ENCODE results near the gene OR52W1. TPM values are rescaled to one million over a fixed set of nuclear protein-coding genes. Genes with fewer than 3 reads are reported as not detected.
"Not testable (repeated sequence)": the region's sequence is repeated elsewhere in the genome, so short reads cannot be mapped to it uniquely, and the experiment has no call there.

The OR52W1 gene
- total RNA-seq, 1 donor, result not detected

DNA sequence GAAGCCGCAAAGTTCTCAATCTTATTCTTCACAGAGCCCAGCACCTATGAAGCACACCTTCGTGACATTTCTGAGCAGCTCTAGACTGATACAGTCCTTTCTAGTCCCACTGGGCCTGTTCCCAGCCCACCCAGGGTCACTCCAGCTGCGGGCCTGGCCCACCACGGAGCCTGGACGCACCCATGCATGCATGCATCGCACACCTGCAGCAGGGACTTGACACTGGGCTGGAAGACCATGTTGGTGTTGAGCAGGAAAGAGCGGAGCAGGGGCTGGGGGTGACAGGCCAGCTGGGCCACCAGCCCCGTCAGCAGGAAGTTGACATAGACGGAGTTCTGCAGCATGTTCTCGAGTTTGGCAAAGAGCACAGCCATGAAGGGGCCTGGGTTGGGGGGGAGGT lies 15.5 kb downstream of the OR52W1 start:
- no peak for DNase-seq (ENCODE audit: low read depth in 2 of 3, low spot score in 2 of 3)

DNA sequence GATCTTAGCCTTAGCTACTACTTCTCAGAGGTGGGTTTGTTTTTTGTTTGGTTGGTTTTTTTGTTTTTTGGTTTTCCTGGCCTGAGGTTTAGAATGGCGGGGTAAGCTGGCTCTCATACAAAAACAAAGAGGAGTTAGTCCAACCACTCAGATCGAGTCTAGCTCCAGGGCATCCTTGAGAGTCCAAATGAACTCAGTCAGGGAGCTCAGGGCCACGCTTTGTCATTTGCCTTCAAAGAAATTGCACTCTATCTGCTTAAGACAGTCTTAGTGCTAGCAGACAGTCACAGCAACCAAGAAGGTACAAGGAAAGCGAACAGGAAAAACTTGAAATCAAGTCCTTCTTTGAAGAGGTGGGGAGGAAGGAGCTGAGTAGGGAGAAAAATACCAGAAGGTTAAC lies 17.5 kb downstream of the OR52W1 start:
- no peak for DNase-seq (ENCODE audit: low read depth in 2 of 3, low spot score in 2 of 3)

- DNase-seq (ENCODE audit: low read depth in 2 of 3, low spot score in 2 of 3), result no peak
These were observed 18.7 kb downstream of the OR52W1 start for GRCh38 chr11:6217722-6218121.

- no peak for DNase-seq (ENCODE audit: low read depth in 2 of 3, low spot score in 2 of 3)
These were observed 20.3 kb downstream of the OR52W1 start for GRCh38 chr11:6219359-6219758.

GRCh38 chr11:6223854-6224253 lies 24.8 kb downstream of the OR52W1 start:
- no peak for DNase-seq (ENCODE audit: low read depth in 2 of 3, low spot score in 2 of 3)

DNA sequence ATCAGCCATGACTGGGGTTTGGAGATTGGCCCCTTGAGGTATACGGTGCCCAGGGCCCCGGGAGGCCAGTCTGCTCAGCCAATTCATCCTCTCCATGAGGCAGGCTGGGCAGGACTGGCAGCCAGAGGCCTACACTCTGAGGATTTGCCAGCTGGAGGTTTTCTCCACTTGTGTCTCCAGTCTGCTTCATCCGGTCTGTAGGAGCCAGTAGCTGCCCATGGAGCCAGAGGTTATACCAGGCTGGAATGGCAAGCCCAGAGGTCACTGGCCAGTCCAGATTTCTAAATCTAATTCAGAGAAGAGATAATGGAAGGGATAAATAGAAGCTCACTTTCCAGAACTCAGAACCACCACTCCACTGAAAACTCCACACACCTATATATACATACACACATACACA lies 25.4 kb downstream of the OR52W1 start:
- DNase-seq (ENCODE audit: low read depth in 2 of 3, low spot score in 2 of 3), result no peak

DNA sequence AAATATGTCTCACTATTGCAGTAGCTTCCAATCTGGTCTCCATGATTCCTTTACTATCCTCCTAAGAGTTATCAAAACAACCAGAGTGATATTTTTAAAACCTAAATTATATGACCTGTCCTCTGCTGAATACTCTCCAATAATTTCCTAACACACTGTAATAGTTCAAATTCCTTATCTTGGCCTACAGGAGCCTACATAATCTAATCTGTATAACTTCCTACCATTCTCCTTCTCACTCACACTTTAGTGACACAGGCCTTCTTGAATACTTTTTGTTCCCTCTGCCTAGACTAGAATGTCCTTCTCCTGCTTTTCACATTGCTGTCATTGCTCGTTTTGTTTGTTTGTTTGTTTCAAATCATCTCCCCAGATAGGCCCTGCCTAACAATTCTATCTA lies 26.0 kb downstream of the OR52W1 start:
- DNase-seq (ENCODE audit: low read depth in 2 of 3, low spot score in 2 of 3), result no peak

DNA sequence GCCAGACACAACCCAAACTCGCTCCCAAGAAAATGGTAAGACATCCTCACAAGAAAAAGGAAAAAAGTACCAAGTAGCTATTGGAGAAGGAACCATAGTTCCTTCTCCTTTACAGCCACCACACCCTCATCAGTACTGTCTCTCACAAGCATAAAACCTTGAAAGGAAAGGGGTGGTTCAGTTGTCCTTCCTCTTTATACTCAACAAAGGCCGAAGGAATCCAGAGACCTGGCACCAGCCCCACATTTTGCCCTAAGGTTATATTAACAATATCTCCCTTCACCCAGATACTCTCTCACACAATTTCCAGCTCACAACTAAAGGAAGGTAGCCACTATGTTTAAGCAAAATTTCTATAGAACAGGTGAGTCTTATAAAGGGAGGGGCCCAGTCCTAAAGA lies 26.9 kb downstream of the OR52W1 start:
- DNase-seq (ENCODE audit: low read depth in 2 of 3, low spot score in 2 of 3), result peak in 1 of 3 donors; percentile 16

- DNase-seq (ENCODE audit: low read depth in 2 of 3, low spot score in 2 of 3), result no peak
These were observed 29.5 kb downstream of the OR52W1 start for GRCh38 chr11:6228520-6228919.

GRCh38 chr11:6229911-6230310 lies 30.9 kb downstream of the OR52W1 start:
- DNase-seq (ENCODE audit: low read depth in 2 of 3, low spot score in 2 of 3), result peak in 1 of 3 donors; percentile 18

GRCh38 chr11:6232899-6233298 lies 33.9 kb downstream of the OR52W1 start:
- no peak for DNase-seq (ENCODE audit: low read depth in 2 of 3, low spot score in 2 of 3)

GRCh38 chr11:6233984-6234386 lies 35.0 kb downstream of the OR52W1 start:
- DNase-seq (ENCODE audit: low read depth in 2 of 3, low spot score in 2 of 3), result no peak

GRCh38 chr11:6234387-6235107 lies 35.5 kb downstream of the OR52W1 start, which contains the start of gene FHIP1B:
TSS of gene FHIP1B (minus strand) at chr11:6234636. CDS start at chr11:6224516, 10,120 bp downstream.
- peak; percentile 95 to 100 (median 100) for DNase-seq (ENCODE audit: low read depth in 2 of 3, low spot score in 2 of 3)

GRCh38 chr11:6237266-6237665 lies 38.2 kb downstream of the OR52W1 start:
- DNase-seq (ENCODE audit: low read depth in 2 of 3, low spot score in 2 of 3), result no peak

- no peak for DNase-seq (ENCODE audit: low read depth in 2 of 3, low spot score in 2 of 3)
These were observed 38.8 kb downstream of the OR52W1 start for GRCh38 chr11:6237761-6238302.

DNA sequence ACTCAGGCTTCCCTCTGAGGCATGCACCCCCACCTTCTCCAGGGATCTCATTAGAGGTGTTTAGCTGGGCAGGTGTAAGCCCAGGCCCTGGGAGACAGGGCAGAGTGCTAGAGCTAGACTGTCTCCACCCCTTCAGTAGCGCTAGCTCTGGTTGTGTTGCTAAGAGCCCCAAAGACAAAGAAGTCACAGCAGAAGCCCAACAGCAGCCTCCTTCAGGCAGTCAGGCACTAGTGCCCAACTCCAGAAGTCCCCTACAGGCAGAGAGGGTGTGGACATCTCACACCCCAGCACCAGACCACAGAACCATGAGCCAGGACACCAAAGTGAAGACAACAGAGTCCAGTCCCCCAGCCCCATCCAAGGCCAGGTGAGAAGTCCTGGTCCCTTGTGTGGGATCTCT lies 39.9 kb downstream of the OR52W1 start, which contains the start of gene CNGA4:
Gene CNGA4 (plus strand): TSS at position 188 of the 400 bp plus-strand sequence. CDS start 118 bp downstream, at position 306.
- DNase-seq (ENCODE audit: low read depth in 2 of 3, low spot score in 2 of 3), result no peak

- DNase-seq (ENCODE audit: low read depth in 2 of 3, low spot score in 2 of 3), result no peak
These were observed 41.1 kb downstream of the OR52W1 start for GRCh38 chr11:6240139-6240538.

DNA sequence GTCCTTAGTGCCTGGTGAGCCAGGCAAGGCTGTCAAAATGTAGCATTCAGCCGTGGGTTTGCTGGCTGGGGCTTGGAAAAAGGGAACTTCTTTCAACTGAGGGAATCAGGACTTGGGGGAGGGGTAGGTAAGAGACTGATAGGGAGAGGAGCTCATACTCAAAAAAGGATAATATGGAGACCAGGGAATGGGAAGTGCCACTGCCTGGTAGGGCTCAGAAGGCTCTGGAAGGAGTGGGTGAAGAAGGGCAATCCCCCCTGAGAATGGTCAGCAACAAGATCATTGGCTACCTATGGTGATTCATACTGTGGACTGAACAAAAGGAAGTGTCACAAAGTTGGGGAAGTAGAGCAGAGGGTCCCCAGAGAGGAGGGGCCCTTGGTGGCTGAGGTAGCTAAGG lies 41.8 kb downstream of the OR52W1 start:
- DNase-seq (ENCODE audit: low read depth in 2 of 3, low spot score in 2 of 3), result no peak

DNA sequence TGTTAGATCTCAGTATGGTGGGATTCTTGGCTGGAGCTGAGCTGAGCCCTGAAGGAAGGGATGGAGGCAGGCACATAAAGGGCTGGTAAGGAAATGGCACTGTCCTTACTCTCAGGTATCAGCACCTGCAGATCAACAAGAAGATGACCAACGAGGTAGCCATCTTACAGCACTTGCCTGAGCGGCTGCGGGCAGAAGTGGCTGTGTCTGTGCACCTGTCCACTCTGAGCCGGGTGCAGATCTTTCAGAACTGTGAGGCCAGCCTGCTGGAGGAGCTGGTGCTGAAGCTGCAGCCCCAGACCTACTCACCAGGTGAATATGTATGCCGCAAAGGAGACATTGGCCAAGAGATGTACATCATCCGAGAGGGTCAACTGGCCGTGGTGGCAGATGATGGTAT lies 42.3 kb downstream of the OR52W1 start:
- no peak for DNase-seq (ENCODE audit: low read depth in 2 of 3, low spot score in 2 of 3)

GRCh38 chr11:6245536-6245935 lies 46.5 kb downstream of the OR52W1 start:
- no peak for DNase-seq (ENCODE audit: low read depth in 2 of 3, low spot score in 2 of 3)

GRCh38 chr11:6248248-6248647 lies 49.2 kb downstream of the OR52W1 start:
- DNase-seq (ENCODE audit: low read depth in 2 of 3, low spot score in 2 of 3), result no peak

DNA sequence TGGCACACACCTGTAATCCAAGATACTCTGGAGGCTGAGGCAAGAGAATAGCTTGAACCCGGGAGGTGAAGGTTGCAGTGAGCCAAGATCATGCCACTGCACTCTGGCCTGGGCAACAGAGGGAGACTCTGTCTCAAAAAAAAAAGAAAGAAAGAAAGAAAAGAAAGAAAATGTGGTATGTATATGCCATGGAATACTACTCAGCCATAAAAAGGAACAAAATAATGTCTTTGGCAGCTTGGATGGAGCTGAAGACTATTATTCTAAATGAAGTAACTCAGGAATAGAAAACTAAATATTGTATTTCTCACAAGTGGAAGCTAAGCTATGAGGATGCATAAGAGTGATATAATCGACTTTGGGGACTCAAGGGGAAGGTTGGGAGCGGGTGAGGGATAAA lies 49.9 kb downstream of the OR52W1 start:
- DNase-seq (ENCODE audit: low read depth in 2 of 3, low spot score in 2 of 3), result not testable (repeated sequence)

Data from hematopoietic multipotent progenitor cell (in vitro differentiated cells).